Liver (tissue), 3 donors: ENCODE results near the gene FYB1.

ENCODE experiments used
- EGR1 ChIP-seq, 2 donors: IDR thresholded peaks; 2 replicates each; pipeline ENCODE4 v1.6.1; 2016 to 2018; ENCODE audit warnings: antibody characterized with exemption in 2 of 2, low read depth in 2 of 2
- GABPA ChIP-seq, 2 donors: IDR thresholded peaks in 1 of 2; conservative IDR thresholded peaks in 1 of 2; 2 replicates each; pipeline ENCODE4 v1.6.1; 2016; ENCODE audit warnings: antibody characterized with exemption in 2 of 2, mild to moderate bottlenecking in 1 of 2, moderate library complexity in 1 of 2
- JUND ChIP-seq, 2 donors: IDR thresholded peaks; 2 replicates each; pipeline ENCODE4 v1.6.1; 2016; ENCODE audit warnings: antibody characterized with exemption in 2 of 2
- RAD21 ChIP-seq, 2 donors: IDR thresholded peaks; 2 replicates each; pipeline ENCODE4 v1.6.1; 2016; ENCODE audit warnings: antibody characterized with exemption in 2 of 2, mild to moderate bottlenecking in 2 of 2
- TAF1 ChIP-seq: conservative IDR thresholded peaks from 2 replicates; pipeline ENCODE4 v1.6.1; 2016; ENCODE audit warnings: antibody characterized with exemption, mild to moderate bottlenecking
- YY1 ChIP-seq: IDR thresholded peaks from 2 replicates; pipeline ENCODE4 v1.6.1; 2016; ENCODE audit warnings: antibody characterized with exemption, mild to moderate bottlenecking
- TF ChIP-seq, protein P1 (sequence below): fragments of 150-350 bp; IDR thresholded peaks from 2 replicates; pipeline ENCODE4 v1.5.1; 2017; ENCODE audit warnings: improper control_type of control experiment, low read depth, low read length; ENCODE audit not compliant: missing input control
- TF ChIP-seq, protein P2 (sequence below): IDR thresholded peaks from 2 replicates; pipeline ENCODE4 v1.6.1; 2016; ENCODE audit warnings: antibody characterized with exemption, mild to moderate bottlenecking
- TF ChIP-seq, protein P3 (sequence below): IDR thresholded peaks from 2 replicates; pipeline ENCODE4 v1.6.1; 2016; ENCODE audit warnings: antibody characterized with exemption
- TF ChIP-seq, protein P4 (sequence below): IDR thresholded peaks from 2 replicates; pipeline ENCODE4 v1.6.1; 2016; ENCODE audit warnings: antibody characterized with exemption
- donor health status: healthy.
- donor health status: healthy.

DNA sequence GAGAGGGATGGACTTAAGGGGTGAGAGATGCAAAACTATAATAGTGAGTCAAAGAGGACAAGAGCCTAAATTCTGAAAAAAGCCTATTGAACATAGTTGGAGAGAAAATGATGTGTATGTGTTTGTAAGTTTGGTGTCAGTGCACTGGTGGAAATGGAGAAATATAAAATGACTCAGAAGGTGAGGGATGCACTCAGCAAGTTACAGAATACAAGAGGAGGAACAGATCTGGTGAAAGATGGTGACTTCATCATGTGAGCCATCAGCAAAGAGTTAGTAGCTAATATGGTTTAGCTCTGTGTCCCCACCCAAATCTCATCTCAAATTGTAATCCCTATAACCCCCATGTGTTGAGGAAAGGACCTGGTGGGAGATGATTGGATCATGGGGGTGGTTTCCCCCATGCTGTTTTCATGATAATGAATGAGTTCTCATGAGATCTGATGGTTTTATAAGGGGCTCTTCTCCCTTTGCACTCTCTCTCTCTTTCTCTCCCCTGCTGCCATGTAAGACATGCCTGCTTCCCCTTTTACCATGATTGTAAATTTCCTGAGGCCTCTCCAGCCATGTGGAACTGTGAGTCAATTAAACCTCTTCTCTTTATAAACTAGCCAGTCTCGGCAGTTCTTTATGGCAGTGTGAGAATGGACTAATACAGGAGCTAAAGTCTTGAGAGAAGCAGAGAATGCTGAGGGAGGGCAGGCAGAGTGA lies 30.4 kb upstream of the FYB1 start:
- TF ChIP-seq, protein P1, sequence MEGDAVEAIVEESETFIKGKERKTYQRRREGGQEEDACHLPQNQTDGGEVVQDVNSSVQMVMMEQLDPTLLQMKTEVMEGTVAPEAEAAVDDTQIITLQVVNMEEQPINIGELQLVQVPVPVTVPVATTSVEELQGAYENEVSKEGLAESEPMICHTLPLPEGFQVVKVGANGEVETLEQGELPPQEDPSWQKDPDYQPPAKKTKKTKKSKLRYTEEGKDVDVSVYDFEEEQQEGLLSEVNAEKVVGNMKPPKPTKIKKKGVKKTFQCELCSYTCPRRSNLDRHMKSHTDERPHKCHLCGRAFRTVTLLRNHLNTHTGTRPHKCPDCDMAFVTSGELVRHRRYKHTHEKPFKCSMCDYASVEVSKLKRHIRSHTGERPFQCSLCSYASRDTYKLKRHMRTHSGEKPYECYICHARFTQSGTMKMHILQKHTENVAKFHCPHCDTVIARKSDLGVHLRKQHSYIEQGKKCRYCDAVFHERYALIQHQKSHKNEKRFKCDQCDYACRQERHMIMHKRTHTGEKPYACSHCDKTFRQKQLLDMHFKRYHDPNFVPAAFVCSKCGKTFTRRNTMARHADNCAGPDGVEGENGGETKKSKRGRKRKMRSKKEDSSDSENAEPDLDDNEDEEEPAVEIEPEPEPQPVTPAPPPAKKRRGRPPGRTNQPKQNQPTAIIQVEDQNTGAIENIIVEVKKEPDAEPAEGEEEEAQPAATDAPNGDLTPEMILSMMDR: no peak
- TF ChIP-seq RAD21 (IDR thresholded peaks at IDR 0.05) (no peak), JUND (IDR thresholded peaks at IDR 0.05) (no peak), TAF1 (no peak), EGR1 (IDR thresholded peaks at IDR 0.05; ENCODE audit: low read depth in 2 of 2) (no peak), YY1 (no peak), GABPA (IDR thresholded peaks at IDR 0.05 in 1 of 2, conservative IDR thresholded peaks at IDR 0.05 in 1 of 2) (no peak)
- TF ChIP-seq, protein P2, sequence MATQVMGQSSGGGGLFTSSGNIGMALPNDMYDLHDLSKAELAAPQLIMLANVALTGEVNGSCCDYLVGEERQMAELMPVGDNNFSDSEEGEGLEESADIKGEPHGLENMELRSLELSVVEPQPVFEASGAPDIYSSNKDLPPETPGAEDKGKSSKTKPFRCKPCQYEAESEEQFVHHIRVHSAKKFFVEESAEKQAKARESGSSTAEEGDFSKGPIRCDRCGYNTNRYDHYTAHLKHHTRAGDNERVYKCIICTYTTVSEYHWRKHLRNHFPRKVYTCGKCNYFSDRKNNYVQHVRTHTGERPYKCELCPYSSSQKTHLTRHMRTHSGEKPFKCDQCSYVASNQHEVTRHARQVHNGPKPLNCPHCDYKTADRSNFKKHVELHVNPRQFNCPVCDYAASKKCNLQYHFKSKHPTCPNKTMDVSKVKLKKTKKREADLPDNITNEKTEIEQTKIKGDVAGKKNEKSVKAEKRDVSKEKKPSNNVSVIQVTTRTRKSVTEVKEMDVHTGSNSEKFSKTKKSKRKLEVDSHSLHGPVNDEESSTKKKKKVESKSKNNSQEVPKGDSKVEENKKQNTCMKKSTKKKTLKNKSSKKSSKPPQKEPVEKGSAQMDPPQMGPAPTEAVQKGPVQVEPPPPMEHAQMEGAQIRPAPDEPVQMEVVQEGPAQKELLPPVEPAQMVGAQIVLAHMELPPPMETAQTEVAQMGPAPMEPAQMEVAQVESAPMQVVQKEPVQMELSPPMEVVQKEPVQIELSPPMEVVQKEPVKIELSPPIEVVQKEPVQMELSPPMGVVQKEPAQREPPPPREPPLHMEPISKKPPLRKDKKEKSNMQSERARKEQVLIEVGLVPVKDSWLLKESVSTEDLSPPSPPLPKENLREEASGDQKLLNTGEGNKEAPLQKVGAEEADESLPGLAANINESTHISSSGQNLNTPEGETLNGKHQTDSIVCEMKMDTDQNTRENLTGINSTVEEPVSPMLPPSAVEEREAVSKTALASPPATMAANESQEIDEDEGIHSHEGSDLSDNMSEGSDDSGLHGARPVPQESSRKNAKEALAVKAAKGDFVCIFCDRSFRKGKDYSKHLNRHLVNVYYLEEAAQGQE: no peak
- TF ChIP-seq, protein P3, sequence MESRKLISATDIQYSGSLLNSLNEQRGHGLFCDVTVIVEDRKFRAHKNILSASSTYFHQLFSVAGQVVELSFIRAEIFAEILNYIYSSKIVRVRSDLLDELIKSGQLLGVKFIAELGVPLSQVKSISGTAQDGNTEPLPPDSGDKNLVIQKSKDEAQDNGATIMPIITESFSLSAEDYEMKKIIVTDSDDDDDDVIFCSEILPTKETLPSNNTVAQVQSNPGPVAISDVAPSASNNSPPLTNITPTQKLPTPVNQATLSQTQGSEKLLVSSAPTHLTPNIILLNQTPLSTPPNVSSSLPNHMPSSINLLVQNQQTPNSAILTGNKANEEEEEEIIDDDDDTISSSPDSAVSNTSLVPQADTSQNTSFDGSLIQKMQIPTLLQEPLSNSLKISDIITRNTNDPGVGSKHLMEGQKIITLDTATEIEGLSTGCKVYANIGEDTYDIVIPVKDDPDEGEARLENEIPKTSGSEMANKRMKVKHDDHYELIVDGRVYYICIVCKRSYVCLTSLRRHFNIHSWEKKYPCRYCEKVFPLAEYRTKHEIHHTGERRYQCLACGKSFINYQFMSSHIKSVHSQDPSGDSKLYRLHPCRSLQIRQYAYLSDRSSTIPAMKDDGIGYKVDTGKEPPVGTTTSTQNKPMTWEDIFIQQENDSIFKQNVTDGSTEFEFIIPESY: no peak
- TF ChIP-seq, protein P4, sequence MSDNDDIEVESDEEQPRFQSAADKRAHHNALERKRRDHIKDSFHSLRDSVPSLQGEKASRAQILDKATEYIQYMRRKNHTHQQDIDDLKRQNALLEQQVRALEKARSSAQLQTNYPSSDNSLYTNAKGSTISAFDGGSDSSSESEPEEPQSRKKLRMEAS: no peak
